Neural cell (in vitro differentiated cells): Measurements from ENCODE around the gene SLC7A8. TPM values are rescaled to one million over a fixed set of nuclear protein-coding genes. Genes with fewer than 3 reads are reported as not detected.

ENCODE experiments used
- H2AFZ ChIP-seq: fragments of 200-600, 300-800 bp; sonication (generic), shearing (Covaris generic); 2 replicates; pipeline ENCODE4 v1.6.0; 2014; ENCODE audit warnings: low read depth, mild to moderate bottlenecking, antibody characterized with exemption, low read length, moderate library complexity
- H3F3A ChIP-seq: fragments of 200-600 bp; shearing (Covaris generic); 2 replicates; pipeline ENCODE4 v1.6.1; 2016; ENCODE audit warnings: mild to moderate bottlenecking, moderate library complexity, mixed read lengths, antibody characterized with exemption, low read length; ENCODE audit not compliant: insufficient read depth, poor library complexity, severe bottlenecking
- H3K27ac ChIP-seq: fragments of 200-600, 300-800 bp; sonication (generic), shearing (Covaris generic); 2 replicates; pipeline ENCODE4 v1.5.1; 2014; ENCODE audit warnings: mild to moderate bottlenecking, low read length, moderate library complexity
- H3K27me3 ChIP-seq: fragments of 300-800, 200-600 bp; sonication (generic), shearing (Covaris generic); 2 replicates; pipeline ENCODE4 v1.6.0; 2014; ENCODE audit warnings: mild to moderate bottlenecking, low read depth, low read length, moderate library complexity; ENCODE audit not compliant: insufficient read depth
- H3K36me3 ChIP-seq: fragments of 300-800, 200-600 bp; sonication (generic), shearing (Covaris generic); 2 replicates; pipeline ENCODE4 v1.5.1; 2014; ENCODE audit warnings: mild to moderate bottlenecking, antibody characterized with exemption, low read length, moderate library complexity; ENCODE audit not compliant: insufficient read depth
- H3K4me2 ChIP-seq: fragments of 300-800, 200-600 bp; sonication (generic), shearing (Covaris generic); 2 replicates; pipeline ENCODE4 v1.6.0; 2014; ENCODE audit warnings: mild to moderate bottlenecking, low read length
- H3K4me3 ChIP-seq: fragments of 300-800, 200-600 bp; sonication (generic), shearing (Covaris generic); 2 replicates; pipeline ENCODE4 v1.5.1; 2014; ENCODE audit warnings: mild to moderate bottlenecking, low read length, moderate library complexity
- H3K79me2 ChIP-seq: fragments of 200-600 bp; shearing (Covaris generic); replicated peaks from 2 replicates; pipeline ENCODE4 v1.6.0; 2014; ENCODE audit warnings: mild to moderate bottlenecking, low read length, moderate library complexity; ENCODE audit not compliant: insufficient read depth
- H3K9ac ChIP-seq: fragments of 300-800, 200-600 bp; sonication (generic), shearing (Covaris generic); 2 replicates; pipeline ENCODE4 v1.6.1; 2016; ENCODE audit warnings: mild to moderate bottlenecking, low read length, mixed read lengths
- H3K9me2 ChIP-seq: fragments of 200-600 bp; shearing (Covaris generic); 2 replicates; pipeline ENCODE4 v1.6.1; 2016; ENCODE audit warnings: mild to moderate bottlenecking, low read length, mixed read lengths; ENCODE audit not compliant: insufficient read depth
- H3K9me3 ChIP-seq: fragments of 200-600, 300-800 bp; sonication (generic), shearing (Covaris generic); 2 replicates; pipeline ENCODE4 v1.6.1; 2016; ENCODE audit warnings: mild to moderate bottlenecking, mixed run types, low read length, moderate library complexity, mixed read lengths
- H4K20me1 ChIP-seq: fragments of 200-600 bp; shearing (Covaris generic); 2 replicates; pipeline ENCODE4 v1.6.1; 2016; ENCODE audit warnings: mild to moderate bottlenecking, mixed run types; ENCODE audit not compliant: insufficient read depth
- CTCF ChIP-seq: fragments of 450-650 bp; IDR thresholded peaks from 2 replicates; pipeline ENCODE4 v1.5.1; 2014; ENCODE audit warnings: antibody characterized with exemption, mild to moderate bottlenecking, moderate library complexity; ENCODE audit not compliant: poor library complexity, severe bottlenecking
- EP300 ChIP-seq: fragments of 450-650 bp; conservative IDR thresholded peaks from 2 replicates; pipeline ENCODE4 v1.6.1; 2014; ENCODE audit warnings: antibody characterized with exemption, mild to moderate bottlenecking, moderate library complexity; ENCODE audit not compliant: poor library complexity, severe bottlenecking
- EZH2 ChIP-seq: fragments of 200-600, 300-800 bp; shearing (Covaris generic), sonication (generic); IDR thresholded peaks from 2 replicates; pipeline ENCODE4 v1.6.1; 2014; ENCODE audit warnings: antibody characterized with exemption, low read length, borderline replicate concordance, mild to moderate bottlenecking; ENCODE audit not compliant: insufficient read depth, poor library complexity, severe bottlenecking
- MXI1 ChIP-seq: fragments of 450-650 bp; conservative IDR thresholded peaks from 2 replicates; pipeline ENCODE4 v1.6.1; 2014; ENCODE audit warnings: antibody characterized with exemption, mild to moderate bottlenecking; ENCODE audit not compliant: poor library complexity, severe bottlenecking
- POLR2AphosphoS5 ChIP-seq: IDR thresholded peaks from 2 replicates; pipeline ENCODE4 v1.6.1; 2012
- RAD21 ChIP-seq: fragments of 450-650 bp; conservative IDR thresholded peaks from 2 replicates; pipeline ENCODE4 v1.6.1; 2014; ENCODE audit warnings: antibody characterized with exemption, mild to moderate bottlenecking, moderate library complexity
- REST ChIP-seq: IDR thresholded peaks from 2 replicates; pipeline ENCODE4 v1.6.1; 2012; ENCODE audit warnings: borderline replicate concordance
- SMC3 ChIP-seq: fragments of 450-650 bp; conservative IDR thresholded peaks from 2 replicates; pipeline ENCODE4 v1.6.1; 2014; ENCODE audit warnings: antibody characterized with exemption, mild to moderate bottlenecking, moderate library complexity; ENCODE audit not compliant: poor library complexity
- TAF1 ChIP-seq: IDR thresholded peaks from 2 replicates; pipeline ENCODE4 v1.6.1; 2012; ENCODE audit warnings: low read depth
- polyA plus RNA-seq: library from polyadenylated mRNA; depleted of rRNA; stranded (reverse); fragments of >200 nt; gene quantifications from 2 replicates; pipeline ENCODE4 v1.2.3, GENCODE V29; 2014

Gene SLC7A8
- polyA plus RNA-seq, 1 donor from 2014 or later = 0.21 TPM

DNA sequence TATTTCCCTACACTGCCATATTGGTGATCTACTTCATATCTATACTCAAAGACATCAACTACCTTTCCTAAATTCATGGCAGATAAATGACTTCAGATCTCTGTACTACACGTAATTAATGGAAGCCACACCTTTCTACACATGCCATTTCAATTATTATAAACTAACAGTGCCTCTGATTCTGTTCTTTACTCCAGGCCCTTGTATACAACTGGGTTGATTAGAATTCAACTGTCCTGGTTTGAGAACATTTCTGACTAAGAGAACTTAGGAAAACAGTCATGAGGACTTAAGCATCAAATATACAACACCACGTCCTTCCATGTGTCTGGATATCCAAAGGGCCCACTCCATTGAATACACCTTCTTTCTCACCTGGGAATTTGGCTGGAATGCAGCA lies 90.4 kb downstream of the SLC7A8 start:
- Histone ChIP-seq H3K9me3 (no peaks in the 10 kb centered on the region), H2AFZ (no peak overlapping the region), H4K20me1 (no peaks in the 10 kb centered on the region), H3K36me3 (no peaks in the 10 kb centered on the region), H3K4me2 (peak overlapping the region; percentile 94), H3K9ac (no peak overlapping the region), H3K27me3 (no peaks in the 10 kb centered on the region), H3K79me2 (peaks cover 44% of the 10 kb centered on the region), H3K27ac (no peak overlapping the region), H3K9me2 (no peaks in the 10 kb centered on the region), H3K4me3 (peak overlapping the region; percentile 74), H3F3A (no peaks in the 10 kb centered on the region)
- TF ChIP-seq EP300 (no peak), TAF1 (no peak), MXI1 (no peak), POLR2AphosphoS5 (no peak), SMC3 (no peak), EZH2 (no peak), REST (no peak), RAD21 (no peak), CTCF (no peak)

DNA sequence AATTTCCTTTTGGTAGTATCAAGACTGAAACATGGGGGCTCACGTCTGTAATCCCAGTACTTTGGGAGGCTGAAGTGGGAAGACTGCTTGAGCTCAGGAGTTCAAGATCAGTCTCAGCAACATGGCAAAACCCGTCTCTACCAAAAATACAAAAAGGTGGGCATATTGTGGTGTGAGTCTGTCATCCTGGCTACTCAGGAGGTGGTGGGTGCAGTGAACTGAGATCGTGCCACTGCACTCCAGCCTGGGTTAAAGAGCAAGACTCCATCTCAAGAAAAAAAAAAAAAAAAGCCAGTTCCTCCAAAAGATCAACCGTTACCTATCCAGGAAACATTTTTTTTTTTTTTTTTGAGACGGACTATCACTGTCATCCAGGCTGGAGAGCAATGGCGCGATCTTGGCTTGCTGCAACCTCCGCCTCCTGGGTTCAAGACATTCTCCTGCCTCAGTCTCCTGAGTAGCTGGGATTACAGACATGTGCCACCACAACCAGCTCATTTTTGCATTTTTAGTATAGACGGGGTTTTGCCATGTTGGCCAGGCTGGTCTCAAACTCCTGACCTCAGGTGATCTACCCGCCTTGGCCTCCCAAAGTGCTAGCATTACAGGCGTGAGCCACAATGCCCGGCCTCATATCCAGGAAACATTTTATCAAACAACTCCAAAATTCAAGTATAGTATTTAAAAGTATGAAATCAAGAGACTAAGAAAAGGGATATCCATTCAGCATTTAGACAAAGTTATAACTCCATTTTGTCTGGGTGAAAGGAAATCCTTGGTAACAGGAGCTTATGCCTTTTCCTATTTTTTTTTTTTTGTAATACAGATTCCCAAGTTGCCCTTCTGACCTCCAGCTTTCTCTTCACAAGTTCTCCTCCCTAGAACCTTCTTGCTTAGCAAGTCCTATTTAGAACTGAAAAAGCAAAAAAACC lies 91.9 kb downstream of the SLC7A8 start:
- Histone ChIP-seq H2AFZ (no peak overlapping the region), H3F3A (no peaks in the 10 kb centered on the region), H3K4me2 (no peak overlapping the region), H3K9ac (no peak overlapping the region), H3K27me3 (no peaks in the 10 kb centered on the region), H4K20me1 (no peaks in the 10 kb centered on the region), H3K27ac (no peak overlapping the region), H3K9me2 (no peaks in the 10 kb centered on the region), H3K36me3 (no peaks in the 10 kb centered on the region), H3K9me3 (no peaks in the 10 kb centered on the region), H3K4me3 (no peak overlapping the region), H3K79me2 (peaks cover 36% of the 10 kb centered on the region)
- TF ChIP-seq RAD21 (no peak), EP300 (no peak), MXI1 (no peak), POLR2AphosphoS5 (no peak), EZH2 (no peak), SMC3 (no peak), REST (no peak)
